ENCODE data around the gene LIMCH1. TPM values are rescaled to one million over a fixed set of nuclear protein-coding genes. Genes with fewer than 3 reads are reported as not detected.
A peak's percentile ranks its signal among the peaks of the same experiment; 100 is the strongest.

LIMCH1 gene
- total and polyA plus RNA-seq, 2 of the 8 experiments (the other 6 are each of a cell fraction or from before 2014, with no cell fraction given) = 2.7 to 3.0 TPM

- TF ChIP-seq CHD7 (IDR thresholded peaks at IDR 0.05; ENCODE audit: insufficient replicate concordance, low read length) (peak; percentile 29), KDM4A (IDR thresholded peaks at IDR 0.05; ENCODE audit: low read depth, low read length, severe bottlenecking) (no peak)
Measured at GRCh38 chr4:41611881-41612871, 74.2 kb downstream of the LIMCH1 start (continued).
